LoVo (cell line): ENCODE measurements around the gene KYAT1.
"Not testable (repeated sequence)": the region's sequence is repeated elsewhere in the genome, so short reads cannot be mapped to it uniquely, and the experiment has no call there.

Experiments
- DNase-seq: peaks from one replicate; pipeline ENCODE4 v3.0.0-alpha.2; 2016; ENCODE audit warnings: low spot score

KYAT1 gene

GRCh38 chr9:128885376-128885775 lies 3.6 kb upstream of the KYAT1 start:
- no peak for DNase-seq

- DNase-seq: no peak
These were observed 2.4 kb upstream of the KYAT1 start for GRCh38 chr9:128884164-128884563.

- no peak for DNase-seq
These were observed 1.2 kb upstream of the KYAT1 start for GRCh38 chr9:128882677-128883603.

- no peak for DNase-seq
These were observed 3.9 kb downstream of the KYAT1 start for GRCh38 chr9:128877852-128878251.

GRCh38 chr9:128870941-128871265 lies 10.8 kb downstream of the KYAT1 start:
- DNase-seq: not testable (repeated sequence)

- no peak for DNase-seq
These were observed 11.4 kb downstream of the KYAT1 start for GRCh38 chr9:128870128-128870940.

GRCh38 chr9:128863647-128864046 lies 18.1 kb downstream of the KYAT1 start:
- DNase-seq: peak; percentile 68

- DNase-seq: no peak
These were observed 19.3 kb downstream of the KYAT1 start for GRCh38 chr9:128862401-128862851.

GRCh38 chr9:128861501-128861900 lies 20.2 kb downstream of the KYAT1 start:
- no peak for DNase-seq

- no peak for DNase-seq
These were observed 20.8 kb downstream of the KYAT1 start for GRCh38 chr9:128860937-128861336.

GRCh38 chr9:128858476-128858875 lies 23.3 kb downstream of the KYAT1 start:
- not testable (repeated sequence) for DNase-seq

- not testable (repeated sequence) for DNase-seq
These were observed 27.3 kb downstream of the KYAT1 start for GRCh38 chr9:128854454-128854853.

GRCh38 chr9:128852646-128853045 lies 29.1 kb downstream of the KYAT1 start:
- DNase-seq: not testable (repeated sequence)

GRCh38 chr9:128851779-128852600 lies 29.8 kb downstream of the KYAT1 start:
- DNase-seq: peak; percentile 31

- not testable (repeated sequence) for DNase-seq
These were observed 30.7 kb downstream of the KYAT1 start for GRCh38 chr9:128851024-128851423.

- no peak for DNase-seq
These were observed 33.9 kb downstream of the KYAT1 start for GRCh38 chr9:128847803-128848202.

- no peak for DNase-seq
These were observed 35.1 kb downstream of the KYAT1 start for GRCh38 chr9:128846680-128847030.

GRCh38 chr9:128845186-128845931 lies 36.4 kb downstream of the KYAT1 start:
- DNase-seq: no peak

GRCh38 chr9:128843171-128843570 lies 38.6 kb downstream of the KYAT1 start:
- DNase-seq: not testable (repeated sequence)

GRCh38 chr9:128841694-128842492 lies 39.9 kb downstream of the KYAT1 start:
- DNase-seq: no peak

- DNase-seq: no peak
These were observed 41.2 kb downstream of the KYAT1 start for GRCh38 chr9:128840524-128840923.
